Measurements from ENCODE around the gene MAPRE2.

Gene MAPRE2

GRCh38 chr18:35167857-35168256 is 126.6 kb downstream of the MAPRE2 start:
- no peak for TF ChIP-seq EGR1 (IDR thresholded peaks at IDR 0.05)
- TF ChIP-seq REST (IDR thresholded peaks at IDR 0.05; ENCODE audit: low read depth), result no peak
- TF ChIP-seq CEBPB (IDR thresholded peaks at IDR 0.05), result no peak
- TF ChIP-seq TCF12 (IDR thresholded peaks at IDR 0.05; ENCODE audit: low read depth), result no peak
- TF ChIP-seq EP300 (IDR thresholded peaks at IDR 0.05; ENCODE audit: borderline replicate concordance), result no peak
- no peak for TF ChIP-seq TAF1 (IDR thresholded peaks at IDR 0.05; ENCODE audit: low read depth)
- TF ChIP-seq TEAD4 (IDR thresholded peaks at IDR 0.05), result no peak
- TF ChIP-seq RAD21 (IDR thresholded peaks at IDR 0.05; ENCODE audit: low read depth), result no peak
- TF ChIP-seq MAX (IDR thresholded peaks at IDR 0.05), result no peak
- no peak for TF ChIP-seq ZBTB7A (IDR thresholded peaks at IDR 0.05; ENCODE audit: low read depth)

- TF ChIP-seq NFIC (IDR thresholded peaks at IDR 0.05), result no peak
- TF ChIP-seq ZBTB7A (IDR thresholded peaks at IDR 0.05; ENCODE audit: low read depth), result no peak
- no peak for TF ChIP-seq RAD21 (IDR thresholded peaks at IDR 0.05; ENCODE audit: low read depth)
- no peak for TF ChIP-seq CREB1 (IDR thresholded peaks at IDR 0.05; ENCODE audit: low read depth)
- no peak for TF ChIP-seq YY1 (IDR thresholded peaks at IDR 0.05; ENCODE audit: low read depth)
- no peak for TF ChIP-seq EP300 (IDR thresholded peaks at IDR 0.05; ENCODE audit: borderline replicate concordance)
- no peak for TF ChIP-seq REST (IDR thresholded peaks at IDR 0.05; ENCODE audit: low read depth)
These were observed 130.2 kb downstream of the MAPRE2 start for GRCh38 chr18:35171315-35171987.

- TF ChIP-seq EP300 (IDR thresholded peaks at IDR 0.05; ENCODE audit: borderline replicate concordance) (no peak), REST (IDR thresholded peaks at IDR 0.05; ENCODE audit: low read depth) (no peak), TCF12 (IDR thresholded peaks at IDR 0.05; ENCODE audit: low read depth) (no peak), YY1 (IDR thresholded peaks at IDR 0.05; ENCODE audit: low read depth) (no peak), ZBTB7A (IDR thresholded peaks at IDR 0.05; ENCODE audit: low read depth) (no peak), CEBPB (IDR thresholded peaks at IDR 0.05) (no peak), EGR1 (IDR thresholded peaks at IDR 0.05) (no peak), USF1 (IDR thresholded peaks at IDR 0.05) (no peak), TEAD4 (IDR thresholded peaks at IDR 0.05) (no peak)
These were observed 130.8 kb downstream of the MAPRE2 start for GRCh38 chr18:35172009-35172408.

- TF ChIP-seq NFIC (IDR thresholded peaks at IDR 0.05), result no peak
- TF ChIP-seq EP300 (IDR thresholded peaks at IDR 0.05; ENCODE audit: borderline replicate concordance), result no peak
- TF ChIP-seq RAD21 (IDR thresholded peaks at IDR 0.05; ENCODE audit: low read depth), result no peak
- TF ChIP-seq ZBTB7A (IDR thresholded peaks at IDR 0.05; ENCODE audit: low read depth), result no peak
- TF ChIP-seq CEBPB (IDR thresholded peaks at IDR 0.05), result no peak
- TF ChIP-seq TCF12 (IDR thresholded peaks at IDR 0.05; ENCODE audit: low read depth), result no peak
- no peak for TF ChIP-seq FOXM1 (IDR thresholded peaks at IDR 0.05; ENCODE audit: borderline replicate concordance, low read depth)
- TF ChIP-seq MAX (IDR thresholded peaks at IDR 0.05), result no peak
- TF ChIP-seq REST (IDR thresholded peaks at IDR 0.05; ENCODE audit: low read depth), result no peak
- TF ChIP-seq CREB1 (IDR thresholded peaks at IDR 0.05; ENCODE audit: low read depth), result no peak
- no peak for TF ChIP-seq EGR1 (IDR thresholded peaks at IDR 0.05)
- TF ChIP-seq TAF1 (IDR thresholded peaks at IDR 0.05; ENCODE audit: low read depth), result no peak
- no peak for TF ChIP-seq TEAD4 (IDR thresholded peaks at IDR 0.05)
- no peak for TF ChIP-seq USF1 (IDR thresholded peaks at IDR 0.05)
- TF ChIP-seq YY1 (IDR thresholded peaks at IDR 0.05; ENCODE audit: low read depth), result no peak
These were observed 131.3 kb downstream of the MAPRE2 start for GRCh38 chr18:35172451-35173035.
